DND-41 (cell line): Measurements from ENCODE around the gene DCANP1.

Source experiments
- EZH2 ChIP-seq: IDR thresholded peaks from 3 replicates; pipeline ENCODE4 v1.6.1; 2012; ENCODE audit warnings: borderline replicate concordance, low read depth, mild to moderate bottlenecking, moderate library complexity, low read length, inconsistent platforms; ENCODE audit not compliant: severe bottlenecking
- TF ChIP-seq, protein P1 (sequence below): IDR thresholded peaks from 2 replicates; pipeline ENCODE4 v1.5.1; 2012; ENCODE audit warnings: borderline replicate concordance, low read length, moderate library complexity, mild to moderate bottlenecking; ENCODE audit not compliant: poor library complexity, severe bottlenecking; ENCODE audit errors: extremely low read depth

DNA sequence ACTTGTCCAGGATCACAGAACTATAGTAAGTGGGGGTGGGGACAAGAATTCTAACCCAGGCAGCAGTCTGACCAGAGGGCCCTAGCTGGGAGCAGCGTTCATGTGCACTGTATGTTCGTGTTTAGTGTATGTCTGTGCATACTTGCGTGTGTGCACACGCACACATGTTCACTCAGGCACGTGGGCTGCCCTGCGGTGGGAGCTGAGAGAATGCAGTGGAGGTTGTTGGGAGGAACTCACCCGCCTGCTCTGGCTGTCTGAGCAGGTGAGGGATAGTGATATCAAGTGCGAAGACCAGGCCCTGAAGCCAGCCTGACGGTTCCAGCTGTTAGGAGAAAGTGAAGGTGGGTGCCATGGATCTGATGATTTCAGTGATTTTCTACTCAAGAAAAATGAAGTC is 942 bp downstream of the DCANP1 start:
- TF ChIP-seq, protein P1, sequence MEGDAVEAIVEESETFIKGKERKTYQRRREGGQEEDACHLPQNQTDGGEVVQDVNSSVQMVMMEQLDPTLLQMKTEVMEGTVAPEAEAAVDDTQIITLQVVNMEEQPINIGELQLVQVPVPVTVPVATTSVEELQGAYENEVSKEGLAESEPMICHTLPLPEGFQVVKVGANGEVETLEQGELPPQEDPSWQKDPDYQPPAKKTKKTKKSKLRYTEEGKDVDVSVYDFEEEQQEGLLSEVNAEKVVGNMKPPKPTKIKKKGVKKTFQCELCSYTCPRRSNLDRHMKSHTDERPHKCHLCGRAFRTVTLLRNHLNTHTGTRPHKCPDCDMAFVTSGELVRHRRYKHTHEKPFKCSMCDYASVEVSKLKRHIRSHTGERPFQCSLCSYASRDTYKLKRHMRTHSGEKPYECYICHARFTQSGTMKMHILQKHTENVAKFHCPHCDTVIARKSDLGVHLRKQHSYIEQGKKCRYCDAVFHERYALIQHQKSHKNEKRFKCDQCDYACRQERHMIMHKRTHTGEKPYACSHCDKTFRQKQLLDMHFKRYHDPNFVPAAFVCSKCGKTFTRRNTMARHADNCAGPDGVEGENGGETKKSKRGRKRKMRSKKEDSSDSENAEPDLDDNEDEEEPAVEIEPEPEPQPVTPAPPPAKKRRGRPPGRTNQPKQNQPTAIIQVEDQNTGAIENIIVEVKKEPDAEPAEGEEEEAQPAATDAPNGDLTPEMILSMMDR: no peak
- TF ChIP-seq EZH2: no peak
